ENCODE results near the gene GRIP1. TPM values are rescaled to one million over a fixed set of nuclear protein-coding genes. Genes with fewer than 3 reads are reported as not detected.

Gene GRIP1
- polyA plus RNA-seq, 2 donors = 1.5 to 2.4 TPM

- Histone ChIP-seq H3K27ac (ENCODE audit: low read depth in 2 of 2, low read length in 1 of 2) (no peak overlapping the region), H3K4me3 (ENCODE audit: low read depth in 1 of 2, low read length in 2 of 2) (no peak overlapping the region), H3K4me1 (ENCODE audit: control insufficient read depth in 2 of 2, insufficient read depth in 2 of 2, low read length in 1 of 2) (no peaks in the 10 kb centered on the region), H3K9me3 (ENCODE audit: control insufficient read depth in 2 of 2, insufficient read depth in 1 of 2, low read depth in 1 of 2, low read length in 1 of 2) (no peaks in the 10 kb centered on the region), H3K36me3 (ENCODE audit: control insufficient read depth in 2 of 2, insufficient read depth in 2 of 2, low read length in 1 of 2) (no peaks in the 10 kb centered on the region), H3K27me3 (ENCODE audit: control insufficient read depth in 1 of 2, insufficient read depth in 2 of 2, low read length in 2 of 2) (no peaks in the 10 kb centered on the region)
- WGBS, 2 donors = 55 to 63% methylated on average over 5 of the region's 5 CpGs
These were observed 16.1 kb upstream of the GRIP1 start for GRCh38 chr12:66694666-66695613.

- Histone ChIP-seq H3K4me3 (ENCODE audit: low read depth in 1 of 2, low read length in 2 of 2) (no peak overlapping the region), H3K27ac (ENCODE audit: low read depth in 2 of 2, low read length in 1 of 2) (no peak overlapping the region), H3K4me1 (ENCODE audit: control insufficient read depth in 2 of 2, insufficient read depth in 2 of 2, low read length in 1 of 2) (no peaks in the 10 kb centered on the region), H3K36me3 (ENCODE audit: control insufficient read depth in 2 of 2, insufficient read depth in 2 of 2, low read length in 1 of 2) (no peaks in the 10 kb centered on the region), H3K9me3 (ENCODE audit: control insufficient read depth in 2 of 2, insufficient read depth in 1 of 2, low read depth in 1 of 2, low read length in 1 of 2) (no peaks in the 10 kb centered on the region), H3K27me3 (ENCODE audit: control insufficient read depth in 1 of 2, insufficient read depth in 2 of 2, low read length in 2 of 2) (no peaks in the 10 kb centered on the region)
- 0 to 2% methylated on average over 1 of the region's 1 CpG for WGBS, 2 donors
These were observed 15.1 kb upstream of the GRIP1 start for GRCh38 chr12:66693901-66694513.

GRCh38 chr12:66692986-66693385 lies 14.1 kb upstream of the GRIP1 start:
- H3K27me3 ChIP-seq (ENCODE audit: control insufficient read depth in 1 of 2, insufficient read depth in 2 of 2, low read length in 2 of 2) = no peaks in the 10 kb centered on the region
- H3K4me3 ChIP-seq (ENCODE audit: low read depth in 1 of 2, low read length in 2 of 2) = no peak overlapping the region
- no peaks in the 10 kb centered on the region for H3K36me3 ChIP-seq (ENCODE audit: control insufficient read depth in 2 of 2, insufficient read depth in 2 of 2, low read length in 1 of 2)
- 82 to 87% methylated on average over 4 of the region's 4 CpGs for WGBS, 2 donors
- H3K4me1 ChIP-seq (ENCODE audit: control insufficient read depth in 2 of 2, insufficient read depth in 2 of 2, low read length in 1 of 2) = no peaks in the 10 kb centered on the region
- no peaks in the 10 kb centered on the region for H3K9me3 ChIP-seq (ENCODE audit: control insufficient read depth in 2 of 2, insufficient read depth in 1 of 2, low read depth in 1 of 2, low read length in 1 of 2)
- H3K27ac ChIP-seq (ENCODE audit: low read depth in 2 of 2, low read length in 1 of 2) = no peak overlapping the region

- Histone ChIP-seq H3K27ac (ENCODE audit: low read depth in 2 of 2, low read length in 1 of 2) (no peak overlapping the region), H3K27me3 (ENCODE audit: control insufficient read depth in 1 of 2, insufficient read depth in 2 of 2, low read length in 2 of 2) (no peaks in the 10 kb centered on the region), H3K4me3 (ENCODE audit: low read depth in 1 of 2, low read length in 2 of 2) (no peak overlapping the region), H3K36me3 (ENCODE audit: control insufficient read depth in 2 of 2, insufficient read depth in 2 of 2, low read length in 1 of 2) (no peaks in the 10 kb centered on the region), H3K4me1 (ENCODE audit: control insufficient read depth in 2 of 2, insufficient read depth in 2 of 2, low read length in 1 of 2) (no peaks in the 10 kb centered on the region), H3K9me3 (ENCODE audit: control insufficient read depth in 2 of 2, insufficient read depth in 1 of 2, low read depth in 1 of 2, low read length in 1 of 2) (no peaks in the 10 kb centered on the region)
- WGBS, 2 donors = 77 to 82% methylated on average over 1 of the region's 1 CpG
These were observed 13.3 kb upstream of the GRIP1 start for GRCh38 chr12:66692170-66692569.

GRCh38 chr12:66688846-66689439 lies 10.1 kb upstream of the GRIP1 start:
- Histone ChIP-seq H3K36me3 (ENCODE audit: control insufficient read depth in 2 of 2, insufficient read depth in 2 of 2, low read length in 1 of 2) (no peaks in the 10 kb centered on the region), H3K9me3 (ENCODE audit: control insufficient read depth in 2 of 2, insufficient read depth in 1 of 2, low read depth in 1 of 2, low read length in 1 of 2) (no peaks in the 10 kb centered on the region)
- 67 to 68% methylated on average over 8 of the region's 8 CpGs for WGBS, 2 donors

GRCh38 chr12:66684222-66684621 lies 5.3 kb upstream of the GRIP1 start:
- Histone ChIP-seq H3K4me3 (ENCODE audit: low read depth in 1 of 2, low read length in 2 of 2) (no peak overlapping the region), H3K9me3 (ENCODE audit: control insufficient read depth in 2 of 2, insufficient read depth in 1 of 2, low read depth in 1 of 2, low read length in 1 of 2) (no peaks in the 10 kb centered on the region), H3K27me3 (ENCODE audit: control insufficient read depth in 1 of 2, insufficient read depth in 2 of 2, low read length in 2 of 2) (no peaks in the 10 kb centered on the region), H3K27ac (ENCODE audit: low read depth in 2 of 2, low read length in 1 of 2) (no peak overlapping the region), H3K36me3 (ENCODE audit: control insufficient read depth in 2 of 2, insufficient read depth in 2 of 2, low read length in 1 of 2) (no peaks in the 10 kb centered on the region), H3K4me1 (ENCODE audit: control insufficient read depth in 2 of 2, insufficient read depth in 2 of 2, low read length in 1 of 2) (no peaks in the 10 kb centered on the region)
- WGBS, 2 donors = 85 to 88% methylated on average over 6 of the region's 6 CpGs

More at GRCh38 chr12:66688846-66689439, 10.1 kb upstream of the GRIP1 start:
- Histone ChIP-seq H3K4me1 (ENCODE audit: control insufficient read depth in 2 of 2, insufficient read depth in 2 of 2, low read length in 1 of 2) (no peaks in the 10 kb centered on the region), H3K27ac (ENCODE audit: low read depth in 2 of 2, low read length in 1 of 2) (no peak overlapping the region), H3K27me3 (ENCODE audit: control insufficient read depth in 1 of 2, insufficient read depth in 2 of 2, low read length in 2 of 2) (no peaks in the 10 kb centered on the region), H3K4me3 (ENCODE audit: low read depth in 1 of 2, low read length in 2 of 2) (no peak overlapping the region)

GRCh38 chr12:66683822-66684221 lies 4.9 kb upstream of the GRIP1 start:
- Histone ChIP-seq H3K36me3 (ENCODE audit: control insufficient read depth in 2 of 2, insufficient read depth in 2 of 2, low read length in 1 of 2) (no peaks in the 10 kb centered on the region), H3K27ac (ENCODE audit: low read depth in 2 of 2, low read length in 1 of 2) (no peak overlapping the region), H3K9me3 (ENCODE audit: control insufficient read depth in 2 of 2, insufficient read depth in 1 of 2, low read depth in 1 of 2, low read length in 1 of 2) (no peaks in the 10 kb centered on the region), H3K27me3 (ENCODE audit: control insufficient read depth in 1 of 2, insufficient read depth in 2 of 2, low read length in 2 of 2) (no peaks in the 10 kb centered on the region), H3K4me3 (ENCODE audit: low read depth in 1 of 2, low read length in 2 of 2) (no peak overlapping the region), H3K4me1 (ENCODE audit: control insufficient read depth in 2 of 2, insufficient read depth in 2 of 2, low read length in 1 of 2) (peaks cover 0 to 3% of the 10 kb centered on the region in 2 donors)
- 91 to 93% methylated on average over 3 of the region's 3 CpGs for WGBS, 2 donors

GRCh38 chr12:66683073-66683472 lies 4.2 kb upstream of the GRIP1 start:
- H3K9me3 ChIP-seq (ENCODE audit: control insufficient read depth in 2 of 2, insufficient read depth in 1 of 2, low read depth in 1 of 2, low read length in 1 of 2) = no peaks in the 10 kb centered on the region
- H3K4me1 ChIP-seq (ENCODE audit: control insufficient read depth in 2 of 2, insufficient read depth in 2 of 2, low read length in 1 of 2) = peaks cover 0 to 4% of the 10 kb centered on the region in 2 donors
- 85 to 89% methylated on average over 6 of the region's 6 CpGs for WGBS, 2 donors
- H3K27me3 ChIP-seq (ENCODE audit: control insufficient read depth in 1 of 2, insufficient read depth in 2 of 2, low read length in 2 of 2) = no peaks in the 10 kb centered on the region
- H3K27ac ChIP-seq (ENCODE audit: low read depth in 2 of 2, low read length in 1 of 2) = no peak overlapping the region
- H3K4me3 ChIP-seq (ENCODE audit: low read depth in 1 of 2, low read length in 2 of 2) = no peak overlapping the region
- H3K36me3 ChIP-seq (ENCODE audit: control insufficient read depth in 2 of 2, insufficient read depth in 2 of 2, low read length in 1 of 2) = no peaks in the 10 kb centered on the region

GRCh38 chr12:66679461-66680084 lies 697 bp upstream of the GRIP1 start:
- no peaks in the 10 kb centered on the region for H3K27me3 ChIP-seq (ENCODE audit: control insufficient read depth in 1 of 2, insufficient read depth in 2 of 2, low read length in 2 of 2)
- WGBS, 2 donors = 67 to 68% methylated on average over 7 of the region's 7 CpGs
- H3K9me3 ChIP-seq (ENCODE audit: control insufficient read depth in 2 of 2, insufficient read depth in 1 of 2, low read depth in 1 of 2, low read length in 1 of 2) = no peaks in the 10 kb centered on the region
- no peaks in the 10 kb centered on the region for H3K36me3 ChIP-seq (ENCODE audit: control insufficient read depth in 2 of 2, insufficient read depth in 2 of 2, low read length in 1 of 2)
- peaks cover 0 to 4% of the 10 kb centered on the region in 2 donors for H3K4me1 ChIP-seq (ENCODE audit: control insufficient read depth in 2 of 2, insufficient read depth in 2 of 2, low read length in 1 of 2)
- H3K4me3 ChIP-seq (ENCODE audit: low read depth in 1 of 2, low read length in 2 of 2) = no peak overlapping the region
- H3K27ac ChIP-seq (ENCODE audit: low read depth in 2 of 2, low read length in 1 of 2) = no peak overlapping the region

Data from esophagus (tissue), 2 donors.